Superior temporal gyrus (tissue), 1 donor: Measurements from ENCODE around the gene CNGA2.
"Not testable (repeated sequence)": the region's sequence is repeated elsewhere in the genome, so short reads cannot be mapped to it uniquely, and the experiment has no call there.

Experiments
- DNase-seq: peaks from one replicate; pipeline ENCODE4 v3.0.0-alpha.2; 2016; ENCODE audit errors: extremely low spot score

CNGA2 gene

GRCh38 chrX:151734446-151734845 lies at the start of gene CNGA2:
Gene CNGA2, plus strand, starts transcription at chrX:151734746. Its CDS starts 3,738 bp downstream, at chrX:151738484.
- no peak for DNase-seq

GRCh38 chrX:151687635-151688034 lies 46.9 kb upstream of the CNGA2 start:
- no peak for DNase-seq

- DNase-seq: no peak
These were observed 45.9 kb upstream of the CNGA2 start for GRCh38 chrX:151688695-151689094.

GRCh38 chrX:151692825-151693224 lies 41.7 kb upstream of the CNGA2 start:
- no peak for DNase-seq

- no peak for DNase-seq
These were observed 40.4 kb upstream of the CNGA2 start for GRCh38 chrX:151694121-151694520.

- no peak for DNase-seq
These were observed 39.6 kb upstream of the CNGA2 start, which contains the start of gene PRRG3 for GRCh38 chrX:151694661-151695582. Gene PRRG3, plus strand, starts transcription at chrX:151695458. Its CDS starts 3,357 bp downstream, at chrX:151698815.

GRCh38 chrX:151695583-151696340 lies 38.8 kb upstream of the CNGA2 start:
- no peak for DNase-seq

- DNase-seq: not testable (repeated sequence)
These were observed 37.5 kb upstream of the CNGA2 start for GRCh38 chrX:151697082-151697481.

- DNase-seq: no peak
These were observed 37.0 kb upstream of the CNGA2 start for GRCh38 chrX:151697522-151697921.

GRCh38 chrX:151698485-151698884 lies 36.1 kb upstream of the CNGA2 start:
- no peak for DNase-seq

- no peak for DNase-seq
These were observed 34.8 kb upstream of the CNGA2 start for GRCh38 chrX:151699746-151700145.

GRCh38 chrX:151700581-151700980 lies 34.0 kb upstream of the CNGA2 start:
- no peak for DNase-seq

GRCh38 chrX:151701071-151701470 lies 33.5 kb upstream of the CNGA2 start:
- DNase-seq: no peak

GRCh38 chrX:151701531-151701930 lies 33.0 kb upstream of the CNGA2 start:
- no peak for DNase-seq

- DNase-seq: no peak
These were observed 32.4 kb upstream of the CNGA2 start for GRCh38 chrX:151702026-151702714.

GRCh38 chrX:151702741-151703340 lies 31.7 kb upstream of the CNGA2 start:
- DNase-seq: no peak

GRCh38 chrX:151703487-151703886 lies 31.1 kb upstream of the CNGA2 start:
- no peak for DNase-seq

GRCh38 chrX:151704041-151704663 lies 30.4 kb upstream of the CNGA2 start:
- DNase-seq: no peak

- DNase-seq: no peak
These were observed 25.7 kb upstream of the CNGA2 start for GRCh38 chrX:151708821-151709220.

- DNase-seq: no peak
These were observed 24.1 kb upstream of the CNGA2 start for GRCh38 chrX:151710457-151710856.

GRCh38 chrX:151711154-151711553 lies 23.4 kb upstream of the CNGA2 start:
- DNase-seq: no peak
